Measurements from ENCODE around the gene MPEG1.

Gene MPEG1

GRCh38 chr11:59223177-59223576 lies 10.4 kb upstream of the MPEG1 start:
- no peak overlapping the region for H3K4me3 ChIP-seq (ENCODE audit: low read depth, low read length)
- DNase-seq (ENCODE audit: low read depth) = no peak
- TF ChIP-seq POLR2A (IDR thresholded peaks at IDR 0.05; ENCODE audit: extremely low read depth, insufficient read length) = no peak

GRCh38 chr11:59222464-59223060 lies 9.8 kb upstream of the MPEG1 start:
- no peak for DNase-seq (ENCODE audit: low read depth)
- H3K4me3 ChIP-seq (ENCODE audit: low read depth, low read length) = no peak overlapping the region
- TF ChIP-seq POLR2A (IDR thresholded peaks at IDR 0.05; ENCODE audit: extremely low read depth, insufficient read length) (no peak), CTCF (IDR thresholded peaks at IDR 0.05; ENCODE audit: low read depth, low read length) (no peak), MAX (IDR thresholded peaks at IDR 0.05; ENCODE audit: low read depth, low read length) (no peak), MYC (IDR thresholded peaks at IDR 0.05; ENCODE audit: low read depth, low read length) (no peak)

GRCh38 chr11:59221441-59221840 lies 8.7 kb upstream of the MPEG1 start:
- H3K4me3 ChIP-seq (ENCODE audit: low read depth, low read length) = no peak overlapping the region
- no peak for DNase-seq (ENCODE audit: low read depth)
- TF ChIP-seq MYC (IDR thresholded peaks at IDR 0.05; ENCODE audit: low read depth, low read length) (no peak), POLR2A (IDR thresholded peaks at IDR 0.05; ENCODE audit: extremely low read depth, insufficient read length) (no peak), MAX (IDR thresholded peaks at IDR 0.05; ENCODE audit: low read depth, low read length) (no peak), CTCF (IDR thresholded peaks at IDR 0.05; ENCODE audit: low read depth, low read length) (no peak)

GRCh38 chr11:59219836-59220235 lies 7.1 kb upstream of the MPEG1 start:
- TF ChIP-seq MYC (IDR thresholded peaks at IDR 0.05; ENCODE audit: low read depth, low read length) (no peak), CTCF (IDR thresholded peaks at IDR 0.05; ENCODE audit: low read depth, low read length) (no peak), POLR2A (IDR thresholded peaks at IDR 0.05; ENCODE audit: extremely low read depth, insufficient read length) (no peak), MAX (IDR thresholded peaks at IDR 0.05; ENCODE audit: low read depth, low read length) (no peak)
- no peak for DNase-seq (ENCODE audit: low read depth)
- H3K4me3 ChIP-seq (ENCODE audit: low read depth, low read length) = no peak overlapping the region

GRCh38 chr11:59218893-59219292 lies 6.2 kb upstream of the MPEG1 start:
- no peak overlapping the region for H3K4me3 ChIP-seq (ENCODE audit: low read depth, low read length)
- DNase-seq (ENCODE audit: low read depth) = no peak
- no peak for TF ChIP-seq MAX (IDR thresholded peaks at IDR 0.05; ENCODE audit: low read depth, low read length)
- no peak for TF ChIP-seq CTCF (IDR thresholded peaks at IDR 0.05; ENCODE audit: low read depth, low read length)
- no peak for TF ChIP-seq MYC (IDR thresholded peaks at IDR 0.05; ENCODE audit: low read depth, low read length)
- TF ChIP-seq POLR2A (IDR thresholded peaks at IDR 0.05; ENCODE audit: extremely low read depth, insufficient read length) = no peak

- no peak for TF ChIP-seq CTCF (IDR thresholded peaks at IDR 0.05; ENCODE audit: low read depth, low read length)
- no peak for TF ChIP-seq MYC (IDR thresholded peaks at IDR 0.05; ENCODE audit: low read depth, low read length)
- no peak for TF ChIP-seq MAX (IDR thresholded peaks at IDR 0.05; ENCODE audit: low read depth, low read length)
- no peak for TF ChIP-seq POLR2A (IDR thresholded peaks at IDR 0.05; ENCODE audit: extremely low read depth, insufficient read length)
- DNase-seq (ENCODE audit: low read depth) = no peak
- no peak overlapping the region for H3K4me3 ChIP-seq (ENCODE audit: low read depth, low read length)
These were observed 5.6 kb upstream of the MPEG1 start for GRCh38 chr11:59218319-59218718.
